HL-60 (cell line): ENCODE results near the gene TNIP1.

Experiments used
- DNase-seq, 2 experiments: peaks; one replicate each; pipeline ENCODE4 v3.0.0-alpha.2; 2010 to 2020; ENCODE audit warnings: low read depth in 1 of 2, low spot score in 1 of 2
- H3K27ac ChIP-seq: fragments of 250-450 bp; sonication (Bioruptor Pico); replicated peaks from 2 replicates; pipeline ENCODE4 v1.5.1; 2020; ENCODE audit warnings: mild to moderate bottlenecking, moderate library complexity
- H3K27me3 ChIP-seq: fragments of 250-450 bp; sonication (Bioruptor Pico); 2 replicates; pipeline ENCODE4 v1.5.1; 2021; ENCODE audit warnings: mild to moderate bottlenecking, moderate library complexity; ENCODE audit not compliant: insufficient read depth, poor library complexity, severe bottlenecking
- H3K4me3 ChIP-seq: replicated peaks from 2 replicates; pipeline ENCODE4 v1.5.1; 2011; ENCODE audit warnings: mild to moderate bottlenecking, control low read depth, low read length; ENCODE audit not compliant: insufficient read depth
- CTCF ChIP-seq: IDR thresholded peaks from one replicate; pipeline ENCODE4 v1.5.1; 2011; ENCODE audit warnings: low read length, control low read depth, inconsistent platforms; ENCODE audit not compliant: insufficient read depth
- GABPA ChIP-seq: IDR thresholded peaks from 2 replicates; pipeline ENCODE4 v1.6.1; 2012; ENCODE audit warnings: low read depth
- POLR2AphosphoS5 ChIP-seq: IDR thresholded peaks from 2 replicates; pipeline ENCODE4 v1.6.1; 2012; ENCODE audit warnings: low read depth
- REST ChIP-seq: IDR thresholded peaks from 2 replicates; pipeline ENCODE4 v1.6.1; 2012; ENCODE audit warnings: low read depth; ENCODE audit not compliant: insufficient replicate concordance
- SPI1 ChIP-seq: IDR thresholded peaks from 2 replicates; pipeline ENCODE4 v1.6.1; 2012; ENCODE audit warnings: low read depth, mild to moderate bottlenecking, borderline replicate concordance

The TNIP1 gene

GRCh38 chr5:151104795-151105194 is 24.0 kb upstream of the TNIP1 start:
- no peak overlapping the region for H3K27ac ChIP-seq
- TF ChIP-seq SPI1 (no peak), REST (no peak), GABPA (no peak), POLR2AphosphoS5 (no peak), CTCF (no peak)
- no peak overlapping the region for H3K4me3 ChIP-seq
- DNase-seq, result no peak
- H3K27me3 ChIP-seq, result no peaks in the 10 kb centered on the region

- no peaks in the 10 kb centered on the region for H3K27me3 ChIP-seq
- DNase-seq, result no peak
- TF ChIP-seq SPI1, result no peak
- H3K27ac ChIP-seq, result no peak overlapping the region
- H3K4me3 ChIP-seq, result no peak overlapping the region
Measured at GRCh38 chr5:151101746-151102145, 20.9 kb upstream of the TNIP1 start.

GRCh38 chr5:151101151-151101550 is 20.3 kb upstream of the TNIP1 start:
- TF ChIP-seq REST, result no peak
- no peak for TF ChIP-seq CTCF
- TF ChIP-seq GABPA, result no peak
- no peak for TF ChIP-seq SPI1
- TF ChIP-seq POLR2AphosphoS5, result no peak
- Histone ChIP-seq H3K4me3 (no peak overlapping the region), H3K27me3 (no peaks in the 10 kb centered on the region), H3K27ac (peak overlapping the region; percentile 82)
- no peak for DNase-seq

- TF ChIP-seq SPI1 (no peak), CTCF (no peak), GABPA (no peak), POLR2AphosphoS5 (no peak), REST (no peak)
- no peak overlapping the region for H3K4me3 ChIP-seq
- no peaks in the 10 kb centered on the region for H3K27me3 ChIP-seq
- no peak for DNase-seq
- H3K27ac ChIP-seq, result peak overlapping the region; percentile 82
Measured at GRCh38 chr5:151100681-151101080, 19.8 kb upstream of the TNIP1 start.
